KMS-11 (cell line): ENCODE measurements around the gene NME7.
"Not testable (repeated sequence)": the region's sequence is repeated elsewhere in the genome, so short reads cannot be mapped to it uniquely, and the experiment has no call there.

ENCODE experiments used
- H2AFZ ChIP-seq: fragments of 200-600 bp; sonication (generic); 2 replicates; pipeline ENCODE4 v1.6.1; 2016; ENCODE audit warnings: antibody characterized with exemption, mixed run types, low read depth
- H3K27ac ChIP-seq: fragments of 200-600 bp; sonication (generic); 2 replicates; pipeline ENCODE4 v1.6.1; 2016; ENCODE audit warnings: mild to moderate bottlenecking, mixed run types
- H3K27me3 ChIP-seq: fragments of 200-600 bp; sonication (generic); 2 replicates; pipeline ENCODE4 v1.6.1; 2017; ENCODE audit warnings: mild to moderate bottlenecking, low read depth, mixed run types, moderate library complexity; ENCODE audit not compliant: insufficient read depth
- H3K36me3 ChIP-seq: fragments of 200-600 bp; sonication (generic); 2 replicates; pipeline ENCODE4 v1.6.1; 2017; ENCODE audit warnings: mild to moderate bottlenecking, mixed run types; ENCODE audit not compliant: insufficient read depth
- H3K4me1 ChIP-seq: fragments of 200-600 bp; sonication (generic); 2 replicates; pipeline ENCODE4 v1.6.1; 2016; ENCODE audit warnings: mild to moderate bottlenecking, low read depth, mixed run types; ENCODE audit not compliant: poor library complexity, severe bottlenecking
- H3K4me2 ChIP-seq: fragments of 200-600 bp; sonication (generic); 2 replicates; pipeline ENCODE4 v1.7.0; 2016; ENCODE audit warnings: mild to moderate bottlenecking, mixed run types
- H3K4me3 ChIP-seq: fragments of 200-600 bp; sonication (generic); IDR thresholded peaks from 2 replicates; pipeline ENCODE4 v1.6.1; 2017; ENCODE audit warnings: low read depth, low read length, mixed read lengths; ENCODE audit not compliant: insufficient read depth
- H3K79me2 ChIP-seq: fragments of 200-600 bp; sonication (generic); 2 replicates; pipeline ENCODE4 v1.6.1; 2016; ENCODE audit warnings: low read depth, mixed run types; ENCODE audit not compliant: insufficient read depth
- H3K9ac ChIP-seq: fragments of 200-600 bp; sonication (generic); 2 replicates; pipeline ENCODE4 v1.6.1; 2016; ENCODE audit warnings: mild to moderate bottlenecking, mixed run types
- H4K20me1 ChIP-seq: fragments of 200-600 bp; sonication (generic); 2 replicates; pipeline ENCODE4 v1.6.1; 2016; ENCODE audit warnings: mild to moderate bottlenecking, mixed run types; ENCODE audit not compliant: insufficient read depth
- TF ChIP-seq, protein P1 (sequence below): fragments of 200-600 bp; sonication (generic); conservative IDR thresholded peaks from 2 replicates; pipeline ENCODE4 v1.6.1; 2017; ENCODE audit warnings: low read depth, mild to moderate bottlenecking, antibody characterized with exemption, low read length, moderate library complexity, mixed read lengths

NME7 gene

DNA sequence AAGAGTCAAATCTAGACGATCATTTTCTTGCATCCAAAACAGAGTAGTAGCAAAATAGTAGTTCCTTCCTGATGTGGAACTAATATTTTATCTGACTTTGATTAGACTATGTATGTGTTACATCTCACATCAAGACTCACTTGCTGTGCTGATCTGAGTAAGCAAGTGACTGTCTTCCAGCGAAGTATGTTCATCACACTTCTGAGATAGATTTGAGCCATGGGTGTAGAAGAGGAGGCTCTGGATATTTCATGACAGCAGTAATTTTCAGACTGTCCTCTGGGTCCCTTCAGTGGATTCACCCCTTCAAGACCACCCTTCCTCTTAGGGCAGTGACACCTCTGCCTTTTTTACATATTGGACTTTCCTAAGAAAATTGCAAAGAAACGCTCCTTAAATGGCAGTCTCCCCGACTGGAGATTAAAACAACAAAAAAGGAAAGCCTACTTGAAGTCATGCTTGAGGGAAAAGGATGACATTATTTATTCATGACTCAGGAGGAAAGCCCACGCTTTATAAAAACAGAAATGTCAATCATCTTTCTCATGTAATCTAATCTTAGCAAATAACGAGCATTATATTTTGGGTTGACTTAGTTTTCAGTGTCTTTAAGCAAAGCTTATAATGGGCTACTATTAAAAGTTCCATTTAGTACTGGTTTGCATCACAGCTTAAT, 238.3 kb downstream of the NME7 start:
- H3K4me2 ChIP-seq: no peak overlapping the region
- no peak overlapping the region for H3K9ac ChIP-seq
- H3K36me3 ChIP-seq: no peaks in the 10 kb centered on the region
- H3K79me2 ChIP-seq: no peaks in the 10 kb centered on the region
- no peaks in the 10 kb centered on the region for H4K20me1 ChIP-seq
- no peaks in the 10 kb centered on the region for H3K4me1 ChIP-seq
- H3K27me3 ChIP-seq: no peaks in the 10 kb centered on the region
- TF ChIP-seq, protein P1, sequence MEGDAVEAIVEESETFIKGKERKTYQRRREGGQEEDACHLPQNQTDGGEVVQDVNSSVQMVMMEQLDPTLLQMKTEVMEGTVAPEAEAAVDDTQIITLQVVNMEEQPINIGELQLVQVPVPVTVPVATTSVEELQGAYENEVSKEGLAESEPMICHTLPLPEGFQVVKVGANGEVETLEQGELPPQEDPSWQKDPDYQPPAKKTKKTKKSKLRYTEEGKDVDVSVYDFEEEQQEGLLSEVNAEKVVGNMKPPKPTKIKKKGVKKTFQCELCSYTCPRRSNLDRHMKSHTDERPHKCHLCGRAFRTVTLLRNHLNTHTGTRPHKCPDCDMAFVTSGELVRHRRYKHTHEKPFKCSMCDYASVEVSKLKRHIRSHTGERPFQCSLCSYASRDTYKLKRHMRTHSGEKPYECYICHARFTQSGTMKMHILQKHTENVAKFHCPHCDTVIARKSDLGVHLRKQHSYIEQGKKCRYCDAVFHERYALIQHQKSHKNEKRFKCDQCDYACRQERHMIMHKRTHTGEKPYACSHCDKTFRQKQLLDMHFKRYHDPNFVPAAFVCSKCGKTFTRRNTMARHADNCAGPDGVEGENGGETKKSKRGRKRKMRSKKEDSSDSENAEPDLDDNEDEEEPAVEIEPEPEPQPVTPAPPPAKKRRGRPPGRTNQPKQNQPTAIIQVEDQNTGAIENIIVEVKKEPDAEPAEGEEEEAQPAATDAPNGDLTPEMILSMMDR: no peak
- no peak overlapping the region for H2AFZ ChIP-seq
- no peak overlapping the region for H3K4me3 ChIP-seq
- no peak overlapping the region for H3K27ac ChIP-seq

DNA sequence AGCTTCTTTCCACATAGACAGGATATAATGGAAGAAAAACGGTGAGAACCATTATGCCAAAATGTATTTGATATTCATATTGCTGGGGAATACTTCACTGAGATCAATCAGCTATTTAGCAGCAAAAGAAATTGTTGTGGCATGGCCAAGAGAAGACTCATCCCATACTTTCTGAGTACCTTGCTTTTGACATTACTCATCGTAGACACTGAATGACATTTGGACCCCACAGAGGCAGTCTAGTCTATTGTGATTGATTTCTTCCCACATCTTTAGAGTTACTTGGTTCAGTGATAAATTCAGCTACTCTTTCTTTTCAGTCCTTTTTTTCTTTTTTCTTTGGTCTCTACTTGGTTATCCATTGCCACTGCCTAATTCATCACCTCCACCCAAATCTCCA, 239.0 kb downstream of the NME7 start:
- no peak overlapping the region for H2AFZ ChIP-seq
- no peaks in the 10 kb centered on the region for H3K27me3 ChIP-seq
- H3K36me3 ChIP-seq: no peaks in the 10 kb centered on the region
- no peaks in the 10 kb centered on the region for H3K4me1 ChIP-seq
- H3K4me3 ChIP-seq: no peak overlapping the region
- no peak overlapping the region for H3K9ac ChIP-seq
- TF ChIP-seq, protein P1: no peak
- H3K27ac ChIP-seq: no peak overlapping the region
- no peak overlapping the region for H3K4me2 ChIP-seq
- no peaks in the 10 kb centered on the region for H3K79me2 ChIP-seq
- no peaks in the 10 kb centered on the region for H4K20me1 ChIP-seq

DNA sequence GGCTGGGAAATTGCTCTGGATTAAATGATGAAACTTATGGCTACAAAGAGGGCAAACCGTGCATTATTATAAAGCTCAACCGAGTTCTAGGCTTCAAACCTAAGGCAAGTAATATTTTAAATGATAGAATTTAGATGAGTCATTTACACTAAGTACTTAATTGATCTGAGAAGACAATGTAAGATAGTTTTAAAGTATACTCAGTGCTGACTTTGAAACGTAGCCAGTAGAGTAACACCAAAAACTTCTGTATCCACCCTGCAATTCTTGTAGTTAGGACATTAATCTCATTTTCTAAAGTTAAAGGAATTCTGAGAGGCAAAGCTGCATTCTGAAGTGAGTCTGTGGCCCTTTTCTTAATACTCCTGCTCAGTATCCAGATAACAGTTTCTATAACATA, 240.3 kb downstream of the NME7 start:
- Histone ChIP-seq H3K4me3 (no peak overlapping the region), H3K79me2 (no peaks in the 10 kb centered on the region), H3K36me3 (no peaks in the 10 kb centered on the region), H3K4me2 (no peak overlapping the region), H3K9ac (no peak overlapping the region), H3K27ac (no peak overlapping the region), H3K4me1 (no peaks in the 10 kb centered on the region), H2AFZ (no peak overlapping the region), H4K20me1 (no peaks in the 10 kb centered on the region), H3K27me3 (no peaks in the 10 kb centered on the region)
- TF ChIP-seq, protein P1: no peak

DNA sequence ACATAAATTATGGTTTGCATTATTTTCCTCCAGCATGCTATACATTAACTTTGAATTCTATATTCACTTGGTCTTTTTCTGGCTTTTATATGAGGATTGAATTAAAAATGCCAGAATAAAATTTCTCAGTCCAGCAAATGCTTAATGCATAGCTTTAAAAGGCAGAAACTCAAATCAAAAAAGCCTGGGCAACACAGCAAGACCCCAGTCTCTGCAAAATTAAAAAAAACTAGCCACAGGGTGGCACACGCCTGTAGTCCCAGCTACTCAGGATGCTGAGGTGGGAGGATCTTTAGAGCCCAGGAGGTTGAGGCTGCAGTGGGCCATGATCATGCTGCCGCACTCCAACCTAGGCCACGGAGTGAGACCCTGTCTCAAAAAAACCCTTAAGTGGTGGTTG, 241.3 kb downstream of the NME7 start:
- Histone ChIP-seq H3K36me3 (no peaks in the 10 kb centered on the region), H3K4me1 (no peaks in the 10 kb centered on the region), H4K20me1 (no peaks in the 10 kb centered on the region), H3K27ac (no peak overlapping the region), H3K4me3 (no peak overlapping the region), H2AFZ (no peak overlapping the region), H3K79me2 (no peaks in the 10 kb centered on the region), H3K4me2 (no peak overlapping the region), H3K27me3 (no peaks in the 10 kb centered on the region), H3K9ac (no peak overlapping the region)
- TF ChIP-seq, protein P1: no peak

DNA sequence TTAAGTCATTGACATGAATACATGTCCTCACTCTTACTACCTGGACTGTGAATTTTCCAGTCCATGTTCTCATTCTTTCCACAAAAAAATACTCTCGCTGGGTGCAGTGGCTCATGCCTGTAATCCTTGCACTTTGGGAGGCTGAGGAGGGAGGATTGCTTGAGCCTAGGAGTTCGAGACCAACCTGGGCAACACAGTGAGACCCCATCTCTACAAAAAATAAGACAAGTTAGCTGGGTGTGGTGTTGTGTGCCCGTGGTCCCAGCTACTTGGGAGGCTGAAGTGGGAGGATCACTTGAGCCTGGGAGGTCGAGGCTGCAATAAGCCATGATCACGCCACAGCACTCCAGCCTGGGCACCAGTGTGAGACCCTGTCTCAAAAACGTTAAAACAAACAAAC, 242.0 kb downstream of the NME7 start:
- not testable (repeated sequence) for H3K9ac ChIP-seq, H3K36me3 ChIP-seq, H3K27ac ChIP-seq, H3K4me1 ChIP-seq, H3K4me3 ChIP-seq, H4K20me1 ChIP-seq, H3K4me2 ChIP-seq, H2AFZ ChIP-seq, H3K27me3 ChIP-seq, H3K79me2 ChIP-seq
